NB4 (cell line): ENCODE data around the gene ACSL6.

ENCODE experiments used
- CTCF ChIP-seq: IDR thresholded peaks from one replicate; pipeline ENCODE4 v1.5.1; 2012; ENCODE audit warnings: low read depth, low read length
- MAX ChIP-seq: IDR thresholded peaks from 2 replicates; pipeline ENCODE4 v1.6.1; 2011; ENCODE audit warnings: low read depth, low read length
- MYC ChIP-seq: IDR thresholded peaks from 2 replicates; pipeline ENCODE4 v1.6.1; 2011; ENCODE audit warnings: low read depth, low read length
- POLR2A ChIP-seq: IDR thresholded peaks from 2 replicates; pipeline ENCODE4 v1.6.1; 2011; ENCODE audit warnings: mild to moderate bottlenecking; ENCODE audit not compliant: insufficient read length; ENCODE audit errors: extremely low read depth

- no peak for TF ChIP-seq CTCF
- no peak for TF ChIP-seq MAX
- TF ChIP-seq POLR2A, result no peak
- TF ChIP-seq MYC, result no peak
These were observed 8.2 kb downstream of the ACSL6 start for GRCh38 chr5:132003170-132003744.
